Measurements from ENCODE around the gene AFF3.

DNA sequence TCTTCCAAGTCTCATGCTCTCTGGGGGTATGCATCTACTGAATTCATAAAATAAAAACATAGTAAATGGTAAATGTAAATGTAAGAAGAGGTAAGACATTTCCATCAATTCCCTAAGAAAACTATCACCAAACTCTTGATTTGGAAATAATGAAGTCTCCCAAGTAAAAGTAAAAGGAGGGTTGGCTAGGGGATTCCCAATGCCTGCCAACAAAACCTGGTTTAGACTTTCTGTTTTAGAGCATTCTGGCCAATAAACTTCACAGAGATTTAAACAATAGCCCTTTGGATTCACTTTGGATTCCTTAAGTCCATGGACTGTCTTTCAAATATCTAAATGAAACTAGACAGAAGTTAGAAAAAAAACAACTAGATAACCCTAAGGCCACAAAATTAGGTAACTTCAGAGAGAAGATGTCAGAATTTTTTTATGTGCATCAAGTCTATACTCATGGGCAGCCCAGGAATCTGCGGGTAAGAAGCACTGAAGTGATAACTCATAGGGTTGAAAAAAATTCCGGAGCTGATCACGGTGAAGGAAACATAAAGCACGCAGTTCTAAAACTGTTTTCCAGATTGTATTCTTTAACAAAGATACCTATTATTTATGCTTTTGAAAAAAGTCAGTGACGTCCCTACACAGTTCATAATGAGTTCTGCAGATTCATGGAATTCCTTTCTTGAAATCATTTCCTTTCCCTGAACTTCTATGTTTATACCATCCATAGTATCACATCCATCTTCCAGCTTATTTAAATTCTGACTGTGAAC, 263.6 kb downstream of the AFF3 start:
- TF ChIP-seq, protein P1, sequence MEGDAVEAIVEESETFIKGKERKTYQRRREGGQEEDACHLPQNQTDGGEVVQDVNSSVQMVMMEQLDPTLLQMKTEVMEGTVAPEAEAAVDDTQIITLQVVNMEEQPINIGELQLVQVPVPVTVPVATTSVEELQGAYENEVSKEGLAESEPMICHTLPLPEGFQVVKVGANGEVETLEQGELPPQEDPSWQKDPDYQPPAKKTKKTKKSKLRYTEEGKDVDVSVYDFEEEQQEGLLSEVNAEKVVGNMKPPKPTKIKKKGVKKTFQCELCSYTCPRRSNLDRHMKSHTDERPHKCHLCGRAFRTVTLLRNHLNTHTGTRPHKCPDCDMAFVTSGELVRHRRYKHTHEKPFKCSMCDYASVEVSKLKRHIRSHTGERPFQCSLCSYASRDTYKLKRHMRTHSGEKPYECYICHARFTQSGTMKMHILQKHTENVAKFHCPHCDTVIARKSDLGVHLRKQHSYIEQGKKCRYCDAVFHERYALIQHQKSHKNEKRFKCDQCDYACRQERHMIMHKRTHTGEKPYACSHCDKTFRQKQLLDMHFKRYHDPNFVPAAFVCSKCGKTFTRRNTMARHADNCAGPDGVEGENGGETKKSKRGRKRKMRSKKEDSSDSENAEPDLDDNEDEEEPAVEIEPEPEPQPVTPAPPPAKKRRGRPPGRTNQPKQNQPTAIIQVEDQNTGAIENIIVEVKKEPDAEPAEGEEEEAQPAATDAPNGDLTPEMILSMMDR (IDR thresholded peaks at IDR 0.05; ENCODE audit: low read depth, low read length, poor library complexity, severe bottlenecking), result no peak
- no peak for TF ChIP-seq EZH2phosphoT487 (IDR thresholded peaks at IDR 0.05; ENCODE audit: borderline replicate concordance, low read length)
